Hepatic stellate cell (primary cell): ENCODE data around the gene SMIM21.

Experiments used
- DNase-seq: peaks from one replicate; pipeline ENCODE4 v3.0.0; 2011; ENCODE audit warnings: low spot score

SMIM21 gene

DNA sequence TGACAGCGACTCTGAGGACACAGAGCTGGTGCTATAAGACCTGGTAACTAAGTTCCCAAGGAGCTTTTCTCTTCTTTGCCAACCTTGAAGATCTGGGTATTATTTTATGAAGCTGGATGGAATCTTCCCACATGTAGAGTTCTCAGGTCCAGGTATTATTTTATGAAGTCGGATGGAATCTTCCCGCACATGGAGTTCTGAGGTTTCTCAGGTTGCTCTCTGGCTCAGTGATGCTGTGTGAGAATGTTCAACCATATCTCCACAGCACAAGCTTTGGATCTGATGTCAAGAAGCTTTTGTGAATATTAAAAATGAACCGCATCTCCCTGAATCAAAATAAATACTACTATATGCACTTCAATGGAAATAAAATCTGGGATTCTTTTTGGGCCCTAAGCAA lies at the start of gene SMIM21:
Gene SMIM21 (minus strand): TSS at position 101 of the 400 bp plus-strand sequence. CDS start 140 bp downstream, outside the sequence.
- no peak for DNase-seq

- DNase-seq = peak; percentile 34
Measured at GRCh38 chr18:75475228-75475627, 47.7 kb upstream of the SMIM21 start.

- DNase-seq = no peak
Measured at GRCh38 chr18:75474332-75474731, 46.8 kb upstream of the SMIM21 start.

DNA sequence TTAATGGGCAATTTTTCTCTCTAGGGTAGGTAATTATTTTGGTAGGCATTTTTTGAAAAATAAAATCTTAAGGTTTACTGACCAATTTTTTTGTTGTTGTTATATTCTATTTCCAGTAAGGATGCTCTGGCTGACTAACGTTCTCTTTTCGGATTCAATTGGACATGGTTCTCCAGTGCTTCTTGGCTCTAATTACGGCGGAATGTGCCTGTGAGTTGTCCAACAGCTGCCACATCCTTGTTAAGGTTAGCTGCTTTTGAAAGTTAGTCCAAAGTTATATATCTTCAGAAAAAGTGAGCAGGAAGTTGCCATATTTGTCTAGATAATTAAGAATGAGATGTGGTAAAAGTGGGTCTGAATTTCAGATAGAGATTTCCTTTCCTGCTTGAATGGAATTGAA lies 45.8 kb upstream of the SMIM21 start:
- DNase-seq = no peak

- DNase-seq = no peak
Measured at GRCh38 chr18:75472906-75473305, 45.4 kb upstream of the SMIM21 start.

- DNase-seq = no peak
Measured at GRCh38 chr18:75472396-75472795, 44.9 kb upstream of the SMIM21 start.

GRCh38 chr18:75471850-75472249 lies 44.3 kb upstream of the SMIM21 start:
- no peak for DNase-seq

DNA sequence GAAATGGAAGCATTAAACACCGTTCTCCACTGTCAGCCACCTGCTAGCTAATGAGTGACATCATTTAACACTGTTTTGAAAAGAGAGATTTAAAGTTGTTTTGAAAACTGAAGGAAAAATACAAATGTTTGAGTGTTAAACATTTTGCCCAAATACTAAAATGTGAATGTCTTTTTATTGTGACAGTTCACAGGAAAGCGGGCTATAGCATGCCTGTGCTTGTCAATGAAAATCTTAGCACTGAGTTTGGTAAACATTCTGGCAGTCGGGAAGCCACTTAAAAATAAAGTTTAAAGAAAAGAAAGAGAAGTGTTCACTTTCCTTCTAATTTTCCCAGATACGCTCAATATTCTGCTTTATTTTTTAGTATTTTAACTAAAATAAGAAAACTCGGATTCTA lies 40.3 kb upstream of the SMIM21 start:
- no peak for DNase-seq

- DNase-seq = no peak
Measured at GRCh38 chr18:75467281-75467795, 39.8 kb upstream of the SMIM21 start.

DNA sequence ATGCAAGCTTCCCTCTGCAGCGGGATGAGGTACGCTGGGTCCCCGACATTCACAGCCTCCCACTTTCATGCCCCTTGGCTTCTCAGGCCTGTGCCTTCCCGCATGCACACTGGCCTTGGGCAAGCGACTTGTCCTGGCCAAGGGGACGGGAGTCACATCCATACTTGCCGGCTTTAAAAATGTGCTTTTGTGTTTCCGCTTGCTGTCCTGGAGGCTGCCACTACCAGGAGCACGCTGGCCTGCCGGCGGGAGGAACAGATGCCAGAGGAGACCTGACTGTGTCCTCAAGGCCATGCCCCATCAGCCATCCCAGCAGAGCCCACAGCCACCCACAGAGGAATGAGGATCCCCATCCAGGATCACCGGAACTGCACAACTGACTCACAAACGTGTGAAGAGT lies 36.9 kb upstream of the SMIM21 start:
- DNase-seq = no peak

DNA sequence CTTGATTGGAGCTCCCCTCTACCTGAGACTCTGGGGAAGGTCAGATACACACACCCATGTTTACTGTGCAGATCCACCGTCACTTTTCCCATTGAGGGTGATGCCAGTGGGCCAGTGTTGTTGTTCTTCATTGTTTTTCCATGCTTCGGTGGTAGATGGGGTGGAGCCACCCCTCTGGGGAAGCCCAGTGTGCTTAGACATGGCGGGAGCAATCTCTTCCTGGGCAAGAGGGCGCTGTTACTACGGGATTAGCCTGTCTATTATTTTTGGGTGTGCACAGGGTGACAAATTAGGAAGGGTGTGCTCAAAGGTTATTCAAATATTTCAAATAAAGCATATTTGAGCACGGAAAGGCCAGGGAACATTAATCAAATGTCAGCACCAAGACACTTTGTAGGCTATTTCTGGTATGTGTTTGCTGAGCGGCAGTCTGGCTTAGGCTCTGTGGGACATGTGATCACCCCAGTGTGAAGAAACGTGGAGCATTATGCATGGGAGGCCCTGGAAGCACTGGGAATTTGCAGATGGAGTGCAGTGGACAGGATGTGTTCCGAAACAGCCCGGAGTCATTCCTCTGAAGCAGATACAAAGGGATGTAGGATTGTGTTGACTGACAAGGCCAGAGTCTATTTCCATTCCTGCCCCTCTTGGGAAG lies 34.8 kb upstream of the SMIM21 start:
- DNase-seq = no peak

- DNase-seq = no peak
Measured at GRCh38 chr18:75456199-75456631, 28.7 kb upstream of the SMIM21 start.

- DNase-seq = peak; percentile 16
Measured at GRCh38 chr18:75455249-75456198, 28.0 kb upstream of the SMIM21 start.

GRCh38 chr18:75454022-75454795 lies 26.7 kb upstream of the SMIM21 start:
- no peak for DNase-seq

DNA sequence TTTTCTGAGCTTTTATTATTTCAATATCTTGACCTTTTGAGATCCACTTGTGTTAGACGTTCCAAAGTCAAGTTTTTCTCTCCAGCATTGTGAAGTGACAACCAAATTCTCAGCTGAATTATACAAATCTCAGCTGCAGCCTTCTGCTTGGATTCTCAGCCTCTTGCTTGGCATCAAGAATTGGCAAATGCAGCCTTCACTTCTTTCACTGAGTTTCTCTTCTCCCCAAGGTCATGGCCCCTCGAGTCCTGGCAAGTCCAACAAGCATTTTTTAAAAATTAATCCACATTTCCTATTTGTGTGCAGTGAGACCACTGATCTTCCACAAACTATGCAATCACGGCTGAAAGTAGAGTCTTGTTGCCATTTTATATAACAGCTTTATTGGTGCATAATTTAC lies 23.4 kb upstream of the SMIM21 start:
- no peak for DNase-seq

DNA sequence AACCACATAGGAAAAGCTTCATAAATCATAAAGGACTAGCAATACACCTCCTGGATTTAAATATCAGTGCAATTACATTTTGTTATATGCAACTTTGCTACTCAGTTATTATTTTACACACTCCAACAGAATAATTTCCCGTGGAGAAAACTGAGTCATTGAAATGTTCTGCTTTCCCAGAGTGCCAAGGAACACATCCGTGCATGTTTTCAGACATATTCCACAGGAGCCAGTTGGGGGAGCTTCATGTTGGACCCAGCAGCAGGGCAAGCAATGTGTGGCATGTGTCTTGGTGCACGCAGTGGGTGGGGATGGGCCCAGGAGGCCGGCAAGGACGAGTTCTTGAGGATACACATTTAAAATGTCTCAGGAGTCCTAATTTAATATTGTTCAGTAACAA lies 14.4 kb upstream of the SMIM21 start:
- DNase-seq = no peak

- DNase-seq = no peak
Measured at GRCh38 chr18:75439348-75439747, 11.8 kb upstream of the SMIM21 start.

- DNase-seq = no peak
Measured at GRCh38 chr18:75438891-75439290, 11.4 kb upstream of the SMIM21 start.

GRCh38 chr18:75437979-75438378 lies 10.5 kb upstream of the SMIM21 start:
- DNase-seq = no peak

DNA sequence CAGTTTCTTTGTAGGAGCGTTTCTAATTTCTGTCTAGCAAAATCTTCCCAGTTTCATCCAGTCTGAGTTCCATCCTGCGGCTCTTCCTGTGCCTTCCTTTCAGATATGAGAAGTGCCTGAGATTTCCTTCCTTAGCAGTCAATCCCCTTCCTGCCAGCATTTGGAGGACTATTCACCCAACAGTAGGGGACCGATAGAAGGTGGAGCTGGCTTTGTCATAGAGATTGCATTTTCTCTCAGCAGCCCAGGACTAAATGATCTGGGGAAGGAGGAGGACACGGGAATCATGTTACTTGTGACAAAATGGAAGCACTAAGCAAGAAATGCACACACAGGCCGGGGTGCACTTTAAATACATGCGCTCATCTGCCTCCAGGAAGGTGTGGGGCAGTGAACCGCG lies 5.6 kb upstream of the SMIM21 start:
- no peak for DNase-seq

- no peak for DNase-seq
Measured at GRCh38 chr18:75429975-75430374, 2.5 kb upstream of the SMIM21 start.

DNA sequence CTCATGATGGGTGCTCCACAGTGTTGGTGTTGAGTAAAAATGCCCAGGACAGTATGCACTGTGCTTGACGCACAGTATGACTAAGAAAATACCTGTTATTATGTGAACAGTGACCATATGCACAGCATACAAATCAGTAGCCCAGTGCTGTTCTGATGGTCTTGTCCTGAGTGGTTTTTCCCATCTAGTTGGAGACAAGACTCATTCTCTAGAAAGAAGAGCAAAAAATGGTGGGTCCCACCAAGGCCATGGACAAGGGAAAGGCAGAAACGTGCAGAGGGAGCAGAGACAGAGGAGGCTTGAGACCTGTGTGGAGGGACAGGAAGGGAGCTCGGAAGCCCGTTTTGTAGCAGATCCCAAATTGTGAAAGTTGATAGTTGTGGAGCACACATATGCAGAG lies 987 bp upstream of the SMIM21 start:
- no peak for DNase-seq
